BLaER1 (cell line): ENCODE measurements around the gene NEDD9.

Source experiments
- H3K27ac ChIP-seq: shearing (Covaris generic); formaldehyde crosslinking; 2 replicates; pipeline ENCODE4 v1.8.1; 2022
- H3K27me3 ChIP-seq: shearing (Covaris generic); formaldehyde crosslinking; 2 replicates; pipeline ENCODE4 v1.8.1; 2022
- H3K36me3 ChIP-seq: shearing (Covaris generic); formaldehyde crosslinking; 2 replicates; pipeline ENCODE4 v1.8.1; 2022
- H3K4me1 ChIP-seq: shearing (Covaris generic); formaldehyde crosslinking; 2 replicates; pipeline ENCODE4 v1.8.1; 2022
- H3K4me2 ChIP-seq: shearing (Covaris generic); formaldehyde crosslinking; 2 replicates; pipeline ENCODE4 v1.8.1; 2022
- H3K4me3 ChIP-seq: shearing (Covaris generic); formaldehyde crosslinking; 2 replicates; pipeline ENCODE4 v1.8.1; 2022
- H3K9ac ChIP-seq: shearing (Covaris generic); formaldehyde crosslinking; 2 replicates; pipeline ENCODE4 v1.8.1; 2022
- H3K9me3 ChIP-seq: shearing (Covaris generic); formaldehyde crosslinking; 2 replicates; pipeline ENCODE4 v1.8.1; 2022
- H4K20me1 ChIP-seq: shearing (Covaris generic); formaldehyde crosslinking; 2 replicates; pipeline ENCODE4 v1.8.1; 2022
- Cebpa-rat ChIP-seq: shearing (Covaris generic); IDR thresholded peaks from 2 replicates; pipeline ENCODE4 v1.8.1; 2022

Gene NEDD9

DNA sequence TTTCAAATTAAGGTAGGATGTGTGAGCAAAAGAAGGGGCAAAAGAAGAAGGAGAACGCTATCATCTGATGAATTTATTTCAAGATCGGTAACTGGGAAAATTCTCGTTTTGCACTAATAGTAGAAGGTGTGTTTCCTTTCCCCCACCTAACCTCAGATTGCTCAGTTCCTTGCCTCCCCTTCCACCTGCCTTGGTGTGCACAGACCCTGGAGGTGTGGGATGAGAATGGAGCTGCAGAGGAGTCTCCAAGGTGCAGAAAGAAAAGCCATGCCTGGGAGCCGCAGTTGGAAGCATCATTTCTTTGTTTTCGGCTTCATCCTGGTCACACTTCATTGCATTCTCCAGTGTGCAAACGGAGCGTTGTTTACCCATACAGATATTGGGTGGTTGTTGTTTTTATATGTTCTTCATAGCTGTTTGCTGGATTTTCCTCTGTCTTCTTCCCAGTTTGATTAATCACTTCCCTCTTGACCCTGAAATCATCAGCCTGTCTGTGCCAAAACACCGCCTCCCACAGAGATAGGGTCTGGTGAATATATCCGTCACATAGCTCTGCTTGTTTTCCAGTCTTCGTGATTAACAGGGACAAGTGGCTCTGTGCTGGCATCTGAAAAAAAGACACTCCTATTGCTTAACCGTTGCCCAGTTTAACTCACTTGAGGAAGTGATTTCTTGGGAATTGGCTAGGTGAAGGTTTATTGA is 40.2 kb upstream of the NEDD9 start:
- Histone ChIP-seq H3K9ac (no peak overlapping the region), H3K4me2 (no peak overlapping the region), H3K36me3 (no peaks in the 10 kb centered on the region), H4K20me1 (no peaks in the 10 kb centered on the region), H3K4me1 (peaks cover 21% of the 10 kb centered on the region), H3K27me3 (no peaks in the 10 kb centered on the region), H3K27ac (no peak overlapping the region), H3K9me3 (no peaks in the 10 kb centered on the region), H3K4me3 (no peak overlapping the region)
- no peak for TF ChIP-seq Cebpa-rat

DNA sequence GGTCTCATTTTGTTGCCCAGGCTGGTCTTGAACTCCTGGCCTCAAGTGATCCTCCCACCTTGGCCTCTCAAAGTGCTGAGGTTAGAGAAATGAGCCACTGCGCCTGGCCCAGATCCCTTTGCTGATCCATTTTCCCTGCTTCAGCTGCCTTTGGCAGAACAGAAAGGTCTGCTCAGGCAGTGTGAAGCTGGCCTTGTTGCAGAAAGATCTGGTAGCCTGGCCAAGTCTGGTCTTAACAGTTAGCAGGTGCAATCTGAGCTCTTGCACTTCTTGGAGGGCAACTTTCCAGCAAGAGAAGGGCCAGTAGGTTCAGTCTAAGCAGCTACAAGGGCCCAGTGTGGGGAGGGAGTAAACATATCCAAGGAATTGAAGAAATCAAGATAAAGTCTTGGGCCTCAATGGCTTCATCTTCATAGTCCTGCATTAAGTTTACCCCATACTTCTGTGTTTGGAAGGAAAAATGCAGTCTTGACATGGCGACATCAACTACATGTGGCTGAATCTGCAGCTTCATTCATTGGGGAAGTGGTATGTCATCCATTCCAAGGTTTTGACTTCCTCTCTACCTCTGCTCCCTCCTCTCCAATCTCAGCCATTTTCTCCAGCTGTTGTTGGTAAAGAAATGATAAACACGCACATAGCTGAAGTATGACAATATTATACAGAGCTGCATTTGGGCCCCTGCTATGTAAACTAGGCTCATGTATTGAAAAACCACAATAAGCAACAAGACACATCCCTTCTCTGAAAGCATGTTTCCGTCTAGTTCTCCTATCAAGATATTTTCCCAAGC is 39.0 kb upstream of the NEDD9 start:
- Histone ChIP-seq H3K9me3 (no peaks in the 10 kb centered on the region), H3K4me2 (no peak overlapping the region), H3K4me1 (peaks cover 21% of the 10 kb centered on the region), H3K36me3 (no peaks in the 10 kb centered on the region), H4K20me1 (no peaks in the 10 kb centered on the region), H3K27me3 (no peaks in the 10 kb centered on the region), H3K4me3 (no peak overlapping the region), H3K27ac (no peak overlapping the region), H3K9ac (no peak overlapping the region)
- TF ChIP-seq Cebpa-rat = no peak

GRCh38 chr6:11270030-11271027 is 37.9 kb upstream of the NEDD9 start:
- TF ChIP-seq Cebpa-rat = no peak
- Histone ChIP-seq H4K20me1 (no peaks in the 10 kb centered on the region), H3K27me3 (no peaks in the 10 kb centered on the region), H3K27ac (no peak overlapping the region), H3K4me3 (no peak overlapping the region), H3K4me2 (peak overlapping the region; percentile 38), H3K36me3 (no peaks in the 10 kb centered on the region), H3K4me1 (peaks cover 11% of the 10 kb centered on the region), H3K9me3 (no peaks in the 10 kb centered on the region), H3K9ac (no peak overlapping the region)

GRCh38 chr6:11268978-11269377 is 36.5 kb upstream of the NEDD9 start:
- H3K4me1 ChIP-seq = peaks cover 14% of the 10 kb centered on the region
- H3K4me3 ChIP-seq = no peak overlapping the region
- no peaks in the 10 kb centered on the region for H4K20me1 ChIP-seq
- H3K36me3 ChIP-seq = no peaks in the 10 kb centered on the region
- H3K4me2 ChIP-seq = no peak overlapping the region
- H3K27me3 ChIP-seq = no peaks in the 10 kb centered on the region
- no peak for TF ChIP-seq Cebpa-rat
- no peak overlapping the region for H3K27ac ChIP-seq
- no peak overlapping the region for H3K9ac ChIP-seq
- H3K9me3 ChIP-seq = no peaks in the 10 kb centered on the region

- no peaks in the 10 kb centered on the region for H3K27me3 ChIP-seq
- no peak overlapping the region for H3K27ac ChIP-seq
- no peak overlapping the region for H3K4me3 ChIP-seq
- H3K36me3 ChIP-seq = no peaks in the 10 kb centered on the region
- no peaks in the 10 kb centered on the region for H3K9me3 ChIP-seq
- no peaks in the 10 kb centered on the region for H4K20me1 ChIP-seq
- no peak for TF ChIP-seq Cebpa-rat
- H3K9ac ChIP-seq = no peak overlapping the region
- no peak overlapping the region for H3K4me2 ChIP-seq
- peaks cover 14% of the 10 kb centered on the region for H3K4me1 ChIP-seq
These were observed 34.5 kb upstream of the NEDD9 start for GRCh38 chr6:11266926-11267325.

DNA sequence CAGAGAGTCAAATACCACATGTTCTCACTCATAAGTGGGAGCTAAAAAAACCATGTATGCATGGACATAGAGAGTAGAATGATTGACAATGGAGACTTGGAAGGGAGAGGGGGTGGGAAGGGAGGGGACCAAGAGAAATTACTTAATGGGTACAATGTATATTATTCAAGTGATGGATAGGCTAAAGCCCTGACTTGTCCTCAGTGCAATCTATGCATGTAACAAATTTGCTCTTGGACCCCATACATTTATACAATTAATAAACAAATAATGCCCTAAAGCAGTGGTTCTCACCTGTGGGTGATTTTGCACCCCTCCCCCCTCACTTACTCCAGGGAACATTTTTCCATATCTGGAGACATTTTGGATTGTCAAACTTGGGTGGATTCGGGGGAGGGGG is 33.5 kb upstream of the NEDD9 start:
- no peak overlapping the region for H3K4me2 ChIP-seq
- H3K4me3 ChIP-seq = no peak overlapping the region
- no peaks in the 10 kb centered on the region for H3K27me3 ChIP-seq
- H3K4me1 ChIP-seq = peaks cover 14% of the 10 kb centered on the region
- H3K36me3 ChIP-seq = no peaks in the 10 kb centered on the region
- no peak overlapping the region for H3K9ac ChIP-seq
- H4K20me1 ChIP-seq = no peaks in the 10 kb centered on the region
- TF ChIP-seq Cebpa-rat = no peak
- no peaks in the 10 kb centered on the region for H3K9me3 ChIP-seq
- H3K27ac ChIP-seq = no peak overlapping the region

GRCh38 chr6:11264100-11264499 is 31.6 kb upstream of the NEDD9 start:
- H3K4me1 ChIP-seq = peaks cover 4% of the 10 kb centered on the region
- H3K9me3 ChIP-seq = no peaks in the 10 kb centered on the region
- H3K36me3 ChIP-seq = no peaks in the 10 kb centered on the region
- no peak overlapping the region for H3K4me2 ChIP-seq
- H3K27me3 ChIP-seq = no peaks in the 10 kb centered on the region
- no peak overlapping the region for H3K27ac ChIP-seq
- no peak for TF ChIP-seq Cebpa-rat
- H3K9ac ChIP-seq = no peak overlapping the region
- no peak overlapping the region for H3K4me3 ChIP-seq
- no peaks in the 10 kb centered on the region for H4K20me1 ChIP-seq

- Histone ChIP-seq H3K36me3 (no peaks in the 10 kb centered on the region), H3K27ac (no peak overlapping the region), H3K27me3 (no peaks in the 10 kb centered on the region), H3K4me1 (peaks cover 12% of the 10 kb centered on the region), H3K4me3 (no peak overlapping the region), H4K20me1 (no peaks in the 10 kb centered on the region), H3K9me3 (no peaks in the 10 kb centered on the region), H3K9ac (no peak overlapping the region), H3K4me2 (no peak overlapping the region)
- no peak for TF ChIP-seq Cebpa-rat
These were observed 30.9 kb upstream of the NEDD9 start for GRCh38 chr6:11263291-11263775.

DNA sequence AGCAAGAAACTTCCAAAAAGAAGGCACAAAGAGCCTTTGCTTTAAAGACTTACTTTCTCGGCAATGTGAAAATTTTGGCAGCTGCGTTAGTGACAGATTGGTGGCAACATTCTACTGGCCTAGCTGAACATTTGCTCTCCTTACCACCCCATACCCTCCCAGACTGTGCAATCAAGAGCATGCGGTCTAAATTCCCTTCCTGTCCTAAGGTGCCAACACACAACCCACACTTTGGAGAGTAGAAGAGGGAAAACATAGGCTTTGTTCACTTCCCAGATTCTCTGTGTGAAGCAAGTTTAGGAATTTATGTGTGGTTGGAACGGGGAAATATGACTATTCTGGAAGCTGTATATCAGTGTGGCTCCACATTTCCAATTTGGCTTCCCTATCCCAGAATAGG is 29.8 kb upstream of the NEDD9 start:
- no peaks in the 10 kb centered on the region for H3K27me3 ChIP-seq
- H4K20me1 ChIP-seq = no peaks in the 10 kb centered on the region
- H3K4me2 ChIP-seq = no peak overlapping the region
- no peaks in the 10 kb centered on the region for H3K36me3 ChIP-seq
- H3K4me1 ChIP-seq = peaks cover 16% of the 10 kb centered on the region
- no peak overlapping the region for H3K4me3 ChIP-seq
- no peak overlapping the region for H3K9ac ChIP-seq
- no peak overlapping the region for H3K27ac ChIP-seq
- no peaks in the 10 kb centered on the region for H3K9me3 ChIP-seq
- no peak for TF ChIP-seq Cebpa-rat
